ENCODE measurements around the gene MECP2.

The MECP2 gene

DNA sequence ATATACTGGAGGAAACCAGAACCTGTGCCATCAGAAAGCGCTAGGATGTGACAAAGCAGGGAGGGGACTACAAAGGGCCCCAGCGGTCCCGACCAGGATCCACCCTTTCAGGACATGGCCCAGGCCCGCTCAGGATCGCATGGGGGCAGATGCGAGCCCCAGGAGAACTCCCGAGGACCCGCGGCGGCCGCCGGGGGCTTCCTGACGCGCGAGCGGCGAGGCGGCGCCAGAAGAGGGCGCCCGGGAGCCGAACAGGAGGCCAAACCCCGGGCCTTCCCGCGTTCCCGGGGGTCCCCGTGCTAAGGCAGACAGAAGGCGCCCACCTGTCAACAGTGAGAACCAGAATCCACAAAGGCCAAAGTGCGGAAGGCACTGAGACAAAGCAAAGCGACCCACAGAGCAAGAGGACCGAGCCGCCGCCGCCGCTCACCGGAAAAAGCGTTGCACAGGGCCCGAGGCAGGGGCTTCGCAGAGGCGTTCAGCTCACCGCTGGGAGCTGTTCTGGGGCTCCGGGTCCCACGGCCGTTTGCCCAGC is 39.2 kb upstream of the MECP2 start:
- TF ChIP-seq, protein P1, sequence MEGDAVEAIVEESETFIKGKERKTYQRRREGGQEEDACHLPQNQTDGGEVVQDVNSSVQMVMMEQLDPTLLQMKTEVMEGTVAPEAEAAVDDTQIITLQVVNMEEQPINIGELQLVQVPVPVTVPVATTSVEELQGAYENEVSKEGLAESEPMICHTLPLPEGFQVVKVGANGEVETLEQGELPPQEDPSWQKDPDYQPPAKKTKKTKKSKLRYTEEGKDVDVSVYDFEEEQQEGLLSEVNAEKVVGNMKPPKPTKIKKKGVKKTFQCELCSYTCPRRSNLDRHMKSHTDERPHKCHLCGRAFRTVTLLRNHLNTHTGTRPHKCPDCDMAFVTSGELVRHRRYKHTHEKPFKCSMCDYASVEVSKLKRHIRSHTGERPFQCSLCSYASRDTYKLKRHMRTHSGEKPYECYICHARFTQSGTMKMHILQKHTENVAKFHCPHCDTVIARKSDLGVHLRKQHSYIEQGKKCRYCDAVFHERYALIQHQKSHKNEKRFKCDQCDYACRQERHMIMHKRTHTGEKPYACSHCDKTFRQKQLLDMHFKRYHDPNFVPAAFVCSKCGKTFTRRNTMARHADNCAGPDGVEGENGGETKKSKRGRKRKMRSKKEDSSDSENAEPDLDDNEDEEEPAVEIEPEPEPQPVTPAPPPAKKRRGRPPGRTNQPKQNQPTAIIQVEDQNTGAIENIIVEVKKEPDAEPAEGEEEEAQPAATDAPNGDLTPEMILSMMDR (IDR thresholded peaks at IDR 0.05; ENCODE audit: borderline replicate concordance, insufficient read depth, low read depth, low read length), result peak; percentile 79
- no peak overlapping the region for H3K4me3 ChIP-seq (ENCODE audit: low read depth, low read length)

DNA sequence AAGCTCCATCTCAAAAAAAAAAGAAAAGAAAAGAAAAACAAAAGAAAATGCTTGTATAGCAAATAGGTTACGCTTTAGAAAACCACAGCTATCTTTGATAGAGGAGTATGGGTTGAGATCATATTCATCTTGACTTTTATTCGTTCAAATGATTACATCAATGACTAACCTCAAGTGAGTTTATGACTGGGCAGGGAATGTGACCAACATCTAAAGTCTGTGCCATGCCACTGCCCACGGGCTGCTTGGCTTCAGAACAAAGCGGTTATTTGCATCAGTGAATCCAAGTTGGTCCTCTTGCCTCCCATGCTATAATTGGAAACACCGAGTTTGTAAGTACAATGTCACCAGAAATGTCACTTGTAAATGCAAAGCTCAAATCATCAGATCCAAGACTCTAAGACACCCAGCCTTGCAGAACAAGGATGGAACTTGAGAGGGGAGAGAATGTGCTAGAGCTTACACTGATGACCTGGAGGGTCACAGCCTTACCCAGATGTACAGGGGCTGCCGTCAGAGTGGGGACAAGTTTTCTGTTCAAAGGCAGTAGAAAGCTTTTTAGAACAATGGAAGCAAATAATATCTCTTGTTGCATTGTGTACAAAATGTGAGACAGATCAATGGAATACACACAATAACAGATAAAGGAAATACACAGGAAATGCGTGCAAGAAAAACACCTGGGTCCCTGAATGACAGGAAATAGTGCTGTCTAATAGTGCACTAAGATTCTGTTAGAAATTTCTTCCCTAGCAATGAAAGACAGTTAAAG is 38.1 kb upstream of the MECP2 start:
- TF ChIP-seq, protein P1 (IDR thresholded peaks at IDR 0.05; ENCODE audit: borderline replicate concordance, insufficient read depth, low read depth, low read length), result no peak
- no peak overlapping the region for H3K4me3 ChIP-seq (ENCODE audit: low read depth, low read length)

DNA sequence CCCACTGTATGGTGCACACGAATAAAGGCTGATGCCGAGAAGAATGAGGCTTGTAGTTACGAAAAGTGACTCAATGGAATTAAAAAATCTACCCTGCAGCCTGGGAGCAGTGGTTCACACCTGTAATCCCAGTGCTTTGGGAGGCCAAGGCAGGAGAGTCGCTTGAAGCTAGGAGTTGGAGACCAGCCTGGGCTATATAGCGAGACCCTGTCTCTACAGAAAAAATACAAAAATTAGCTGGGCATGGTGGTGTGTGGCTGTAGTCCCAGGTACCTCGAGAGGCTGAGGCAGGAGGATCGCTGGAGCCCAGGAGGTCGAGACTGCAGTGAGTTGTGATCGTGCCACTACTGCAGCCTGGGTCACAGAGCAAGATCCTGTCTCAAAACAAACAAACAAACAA is 34.8 kb upstream of the MECP2 start:
- H3K4me3 ChIP-seq (ENCODE audit: low read depth, low read length), result no peak overlapping the region
- TF ChIP-seq, protein P1 (IDR thresholded peaks at IDR 0.05; ENCODE audit: borderline replicate concordance, insufficient read depth, low read depth, low read length), result no peak

DNA sequence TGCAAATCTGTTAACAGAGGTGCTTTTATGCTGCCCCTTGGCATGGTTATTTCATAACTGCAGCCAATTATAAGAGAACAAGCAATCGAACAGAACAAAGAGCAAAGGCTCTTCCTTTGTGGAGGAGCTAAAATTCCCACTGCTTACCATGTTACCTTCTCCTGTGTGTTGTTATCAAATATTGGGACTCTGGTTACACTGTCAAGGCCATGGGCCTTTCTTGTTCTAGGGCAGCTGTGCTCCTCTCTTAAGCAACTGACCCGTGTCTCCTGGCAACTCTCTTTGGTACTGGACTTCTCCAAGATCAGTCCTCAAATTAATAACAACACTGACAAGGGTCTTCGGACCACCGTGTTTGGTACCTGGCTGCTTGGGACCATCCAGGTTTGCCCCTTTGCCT is 34.4 kb upstream of the MECP2 start:
- no peak overlapping the region for H3K4me3 ChIP-seq (ENCODE audit: low read depth, low read length)
- TF ChIP-seq, protein P1 (IDR thresholded peaks at IDR 0.05; ENCODE audit: borderline replicate concordance, insufficient read depth, low read depth, low read length), result no peak

DNA sequence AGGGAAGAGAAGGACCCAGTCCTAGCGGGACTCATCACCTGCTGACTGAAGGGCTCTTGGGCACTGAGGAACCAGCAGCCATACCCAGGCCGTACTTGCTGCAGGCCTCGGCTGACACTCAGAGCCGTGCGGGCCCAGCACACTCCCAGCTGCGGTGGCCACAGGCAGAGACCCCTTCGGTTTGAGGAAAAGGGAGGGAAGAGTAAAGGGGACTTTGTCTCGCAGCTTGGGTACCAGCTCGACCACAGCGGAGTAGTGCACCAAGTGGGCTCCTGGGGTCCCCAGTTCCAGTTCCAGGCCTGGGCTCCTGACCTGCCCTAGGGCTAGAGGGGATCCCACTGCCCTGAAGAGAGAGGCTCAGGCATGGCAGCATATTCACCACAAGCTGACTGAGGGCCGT is 28.6 kb upstream of the MECP2 start:
- no peak overlapping the region for H3K4me3 ChIP-seq (ENCODE audit: low read depth, low read length)

DNA sequence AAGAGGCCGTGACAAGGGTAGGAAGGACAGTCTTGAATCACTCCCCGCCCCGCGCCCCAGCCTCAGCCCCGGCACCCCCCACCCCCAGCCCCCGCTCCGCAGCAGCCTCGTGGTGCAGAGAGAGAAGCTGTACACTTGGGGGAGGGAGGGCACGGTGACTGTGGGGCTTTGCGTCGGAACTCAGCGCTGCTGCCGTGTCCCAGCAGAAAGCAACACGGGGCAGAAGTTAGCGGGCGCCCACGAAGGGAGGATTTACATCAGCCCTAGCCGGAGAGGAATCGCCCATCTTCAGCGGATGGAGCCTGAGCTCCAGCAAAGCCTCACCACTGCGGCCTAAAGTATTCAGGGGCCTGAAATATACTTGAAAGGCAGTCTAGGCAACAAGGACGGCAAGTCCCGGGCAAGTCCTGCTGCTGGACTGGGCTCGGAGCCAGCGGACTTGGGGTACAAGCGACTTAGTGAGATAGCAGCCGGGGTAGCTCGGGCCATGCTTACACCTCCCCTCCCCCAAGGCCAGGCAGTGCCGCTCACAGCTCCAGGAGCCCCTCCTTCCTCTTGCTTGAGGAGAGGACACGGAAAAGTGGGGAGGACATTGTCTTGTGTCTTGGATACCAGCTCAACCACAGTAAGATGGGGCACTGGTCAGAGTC is 28.0 kb upstream of the MECP2 start:
- TF ChIP-seq, protein P1 (IDR thresholded peaks at IDR 0.05; ENCODE audit: borderline replicate concordance, insufficient read depth, low read depth, low read length), result no peak
- no peak overlapping the region for H3K4me3 ChIP-seq (ENCODE audit: low read depth, low read length)

More for the DNA sequence above, 28.6 kb upstream of the MECP2 start:
- TF ChIP-seq, protein P1 (IDR thresholded peaks at IDR 0.05; ENCODE audit: borderline replicate concordance, insufficient read depth, low read depth, low read length), result no peak
